Measurements from ENCODE around the gene KLK1. TPM values are rescaled to one million over a fixed set of nuclear protein-coding genes. Genes with fewer than 3 reads are reported as not detected.
A peak's percentile ranks its signal among the peaks of the same experiment; 100 is the strongest.
"Not testable (repeated sequence)": the region's sequence is repeated elsewhere in the genome, so short reads cannot be mapped to it uniquely, and the experiment has no call there.

The KLK1 gene
- total RNA-seq, 1 donor from 2014 or later, result 2.7 TPM

- peaks cover 10% of the 10 kb centered on the region for H3K36me3 Mint-ChIP-seq (ENCODE audit: low read depth, unreplicated experiment)
- H3K4me1 Mint-ChIP-seq (ENCODE audit: unreplicated experiment), result no peaks in the 10 kb centered on the region
- peaks cover 13% of the 10 kb centered on the region for H3K27me3 Mint-ChIP-seq (ENCODE audit: unreplicated experiment)
- TF ChIP-seq CTCF (IDR thresholded peaks at IDR 0.05; ENCODE audit: unreplicated experiment), result no peak
- peak within 1 kb of the TSS; percentile 39 for H3K27ac Mint-ChIP-seq (ENCODE audit: unreplicated experiment)
- DNase-seq (ENCODE audit: low spot score), result no peak
- H3K4me3 Mint-ChIP-seq (ENCODE audit: unreplicated experiment), result peak within 1 kb of the TSS; percentile 57
- peaks cover 6% of the 10 kb centered on the region for H3K9me3 Mint-ChIP-seq (ENCODE audit: unreplicated experiment)
These were observed 33.2 kb downstream of the KLK1 start, which contains the start of gene ACP4 for GRCh38 chr19:50790396-50790795. Gene ACP4, plus strand, starts transcription at chr19:50790415. Its CDS starts 0 bp downstream, at chr19:50790415.

- no peaks in the 10 kb centered on the region for H3K4me1 Mint-ChIP-seq (ENCODE audit: unreplicated experiment)
- no peaks in the 10 kb centered on the region for H3K9me3 Mint-ChIP-seq (ENCODE audit: unreplicated experiment)
These were observed 38.3 kb downstream of the KLK1 start for GRCh38 chr19:50785329-50785728.

GRCh38 chr19:50784710-50785109 is 38.9 kb downstream of the KLK1 start:
- Mint-ChIP-seq H3K36me3 (ENCODE audit: low read depth, unreplicated experiment) (peaks cover 4% of the 10 kb centered on the region), H3K4me3 (ENCODE audit: unreplicated experiment) (no peak overlapping the region), H3K4me1 (ENCODE audit: unreplicated experiment) (no peaks in the 10 kb centered on the region), H3K9me3 (ENCODE audit: unreplicated experiment) (no peaks in the 10 kb centered on the region), H3K27ac (ENCODE audit: unreplicated experiment) (no peak overlapping the region), H3K27me3 (ENCODE audit: unreplicated experiment) (peaks cover 11% of the 10 kb centered on the region)
- DNase-seq (ENCODE audit: low spot score), result no peak
- no peak for TF ChIP-seq CTCF (IDR thresholded peaks at IDR 0.05; ENCODE audit: unreplicated experiment)

More at GRCh38 chr19:50785329-50785728, 38.3 kb downstream of the KLK1 start:
- no peak overlapping the region for H3K27ac Mint-ChIP-seq (ENCODE audit: unreplicated experiment)
- no peak for TF ChIP-seq CTCF (IDR thresholded peaks at IDR 0.05; ENCODE audit: unreplicated experiment)
- H3K36me3 Mint-ChIP-seq (ENCODE audit: low read depth, unreplicated experiment), result peaks cover 4% of the 10 kb centered on the region
- H3K27me3 Mint-ChIP-seq (ENCODE audit: unreplicated experiment), result peaks cover 9% of the 10 kb centered on the region
- DNase-seq (ENCODE audit: low spot score), result no peak
- no peak overlapping the region for H3K4me3 Mint-ChIP-seq (ENCODE audit: unreplicated experiment)

GRCh38 chr19:50783848-50784152 is 39.8 kb downstream of the KLK1 start:
- H3K4me3 Mint-ChIP-seq (ENCODE audit: unreplicated experiment); DNase-seq (ENCODE audit: low spot score); H3K36me3 Mint-ChIP-seq (ENCODE audit: low read depth, unreplicated experiment); H3K4me1 Mint-ChIP-seq (ENCODE audit: unreplicated experiment); H3K27me3 Mint-ChIP-seq (ENCODE audit: unreplicated experiment); H3K9me3 Mint-ChIP-seq (ENCODE audit: unreplicated experiment); H3K27ac Mint-ChIP-seq (ENCODE audit: unreplicated experiment): not testable (repeated sequence)
- peak; percentile 20 for TF ChIP-seq CTCF (IDR thresholded peaks at IDR 0.05; ENCODE audit: unreplicated experiment)

- no peak for TF ChIP-seq CTCF (IDR thresholded peaks at IDR 0.05; ENCODE audit: unreplicated experiment)
- Mint-ChIP-seq H3K4me3 (ENCODE audit: unreplicated experiment) (no peak overlapping the region), H3K9me3 (ENCODE audit: unreplicated experiment) (peaks cover 6% of the 10 kb centered on the region), H3K27me3 (ENCODE audit: unreplicated experiment) (peaks cover 5% of the 10 kb centered on the region), H3K27ac (ENCODE audit: unreplicated experiment) (no peak overlapping the region), H3K4me1 (ENCODE audit: unreplicated experiment) (no peaks in the 10 kb centered on the region), H3K36me3 (ENCODE audit: low read depth, unreplicated experiment) (peaks cover 4% of the 10 kb centered on the region)
- no peak for DNase-seq (ENCODE audit: low spot score)
These were observed 42.7 kb downstream of the KLK1 start for GRCh38 chr19:50780753-50781435.
